Thoracic aorta (tissue), 2 donors: Measurements from ENCODE around the gene GPC6. TPM values are rescaled to one million over a fixed set of nuclear protein-coding genes. Genes with fewer than 3 reads are reported as not detected.

ENCODE experiments used
- ATAC-seq: fragments of 150-250 bp; one replicate; pipeline ENCODE4 v1.8.0; 2017; ENCODE audit warnings: low read depth; ENCODE audit not compliant: insufficient number of reproducible peaks, low FRiP score
- DNase-seq: peaks from one replicate; pipeline ENCODE4 v3.0.0-alpha.2; 2020; ENCODE audit warnings: low spot score
- H3K27ac ChIP-seq, 2 donors: fragments of 200-600 bp; sonication (generic); 1 replicate in 1 of 2; 2 replicates in 1 of 2; pipeline ENCODE4 v1.5.1; 2016; ENCODE audit warnings: mild to moderate bottlenecking in 2 of 2, moderate library complexity in 2 of 2
- H3K27me3 ChIP-seq: fragments of 200-600 bp; sonication (generic); replicated peaks from 2 replicates; pipeline ENCODE4 v1.6.0; 2016; ENCODE audit warnings: mild to moderate bottlenecking; ENCODE audit not compliant: insufficient read depth
- H3K36me3 ChIP-seq: fragments of 200-600 bp; sonication (generic); one replicate; pipeline ENCODE4 v1.5.1; 2016
- H3K4me1 ChIP-seq, 2 donors: fragments of 200-600 bp; sonication (generic); 1 replicate in 1 of 2; 2 replicates in 1 of 2; pipeline versions ENCODE4 v1.5.1 to v1.6.0; 2016; ENCODE audit warnings: low read depth in 2 of 2, mild to moderate bottlenecking in 1 of 2; ENCODE audit not compliant: control insufficient read depth in 1 of 2
- H3K4me3 ChIP-seq: fragments of 200-600 bp; sonication (generic); 2 replicates; pipeline ENCODE4 v1.5.1; 2016; ENCODE audit warnings: mild to moderate bottlenecking
- H3K9me3 ChIP-seq: fragments of 200-600 bp; sonication (generic); 2 replicates; pipeline ENCODE4 v1.5.1; 2016
- total RNA-seq, 2 donors: library from RNA; depleted of rRNA; stranded (reverse); fragments of >200 nt; gene quantifications; one replicate each; pipeline versions ENCODE4 v1.1.0 to v1.2.3, GENCODE V29; 2016
- TF ChIP-seq, protein P1 (sequence below): fragments of 200-600 bp; sonication (generic); IDR thresholded peaks from one replicate; pipeline ENCODE4 v1.5.1; 2019; ENCODE audit warnings: antibody characterized with exemption

Gene GPC6
- total RNA-seq, 2 donors from 2014 or later: 34.9 to 56.4 TPM

- DNase-seq (no peak), ATAC-seq (no peak)
- H3K9me3 ChIP-seq: no peaks in the 10 kb centered on the region
- H3K27ac ChIP-seq: no peak overlapping the region
- H3K4me3 ChIP-seq: no peak overlapping the region
- H3K36me3 ChIP-seq: no peaks in the 10 kb centered on the region
- no peaks in the 10 kb centered on the region for H3K27me3 ChIP-seq
- TF ChIP-seq, protein P1, sequence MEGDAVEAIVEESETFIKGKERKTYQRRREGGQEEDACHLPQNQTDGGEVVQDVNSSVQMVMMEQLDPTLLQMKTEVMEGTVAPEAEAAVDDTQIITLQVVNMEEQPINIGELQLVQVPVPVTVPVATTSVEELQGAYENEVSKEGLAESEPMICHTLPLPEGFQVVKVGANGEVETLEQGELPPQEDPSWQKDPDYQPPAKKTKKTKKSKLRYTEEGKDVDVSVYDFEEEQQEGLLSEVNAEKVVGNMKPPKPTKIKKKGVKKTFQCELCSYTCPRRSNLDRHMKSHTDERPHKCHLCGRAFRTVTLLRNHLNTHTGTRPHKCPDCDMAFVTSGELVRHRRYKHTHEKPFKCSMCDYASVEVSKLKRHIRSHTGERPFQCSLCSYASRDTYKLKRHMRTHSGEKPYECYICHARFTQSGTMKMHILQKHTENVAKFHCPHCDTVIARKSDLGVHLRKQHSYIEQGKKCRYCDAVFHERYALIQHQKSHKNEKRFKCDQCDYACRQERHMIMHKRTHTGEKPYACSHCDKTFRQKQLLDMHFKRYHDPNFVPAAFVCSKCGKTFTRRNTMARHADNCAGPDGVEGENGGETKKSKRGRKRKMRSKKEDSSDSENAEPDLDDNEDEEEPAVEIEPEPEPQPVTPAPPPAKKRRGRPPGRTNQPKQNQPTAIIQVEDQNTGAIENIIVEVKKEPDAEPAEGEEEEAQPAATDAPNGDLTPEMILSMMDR: no peak
- H3K4me1 ChIP-seq: no peaks in the 10 kb centered on the region
These were observed 235.5 kb downstream of the GPC6 start for GRCh38 chr13:93462151-93462550.

- Histone ChIP-seq H3K36me3 (no peaks in the 10 kb centered on the region), H3K27me3 (no peaks in the 10 kb centered on the region), H3K27ac (no peak overlapping the region), H3K9me3 (no peaks in the 10 kb centered on the region), H3K4me3 (no peak overlapping the region), H3K4me1 (no peaks in the 10 kb centered on the region)
- DNase-seq: no peak
- ATAC-seq: no peak
- TF ChIP-seq, protein P1: no peak
These were observed 240.0 kb downstream of the GPC6 start for GRCh38 chr13:93466502-93467036.

- Histone ChIP-seq H3K4me3 (no peak overlapping the region), H3K36me3 (no peaks in the 10 kb centered on the region), H3K4me1 (no peaks in the 10 kb centered on the region), H3K9me3 (no peaks in the 10 kb centered on the region), H3K27ac (no peak overlapping the region), H3K27me3 (no peaks in the 10 kb centered on the region)
- ATAC-seq (no peak), DNase-seq (no peak)
- TF ChIP-seq, protein P1: no peak
These were observed 240.6 kb downstream of the GPC6 start for GRCh38 chr13:93467175-93467574.

DNA sequence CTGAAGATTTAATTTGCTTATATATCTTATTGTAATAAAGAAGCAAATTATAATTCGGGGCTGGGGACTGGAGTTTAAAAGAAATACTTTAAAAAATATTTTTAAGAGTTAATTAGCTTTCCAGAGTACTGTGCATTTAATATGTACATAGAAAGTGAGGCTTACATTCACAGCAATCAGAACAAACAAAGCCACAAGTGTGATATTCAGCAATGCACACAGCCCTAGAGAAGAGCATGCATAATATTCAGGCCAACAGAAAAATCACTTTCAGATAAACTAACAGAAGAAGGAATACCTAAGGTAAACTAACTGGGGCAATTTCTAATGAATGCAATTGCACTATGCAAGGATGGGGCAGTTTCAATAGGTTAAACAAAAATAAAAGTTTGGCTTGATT is 241.8 kb downstream of the GPC6 start:
- H3K9me3 ChIP-seq: no peaks in the 10 kb centered on the region
- no peak for DNase-seq
- no peak overlapping the region for H3K4me3 ChIP-seq
- H3K27me3 ChIP-seq: no peaks in the 10 kb centered on the region
- H3K36me3 ChIP-seq: no peaks in the 10 kb centered on the region
- H3K27ac ChIP-seq: no peak overlapping the region
- no peak for ATAC-seq
- TF ChIP-seq, protein P1: no peak
- no peaks in the 10 kb centered on the region for H3K4me1 ChIP-seq

DNA sequence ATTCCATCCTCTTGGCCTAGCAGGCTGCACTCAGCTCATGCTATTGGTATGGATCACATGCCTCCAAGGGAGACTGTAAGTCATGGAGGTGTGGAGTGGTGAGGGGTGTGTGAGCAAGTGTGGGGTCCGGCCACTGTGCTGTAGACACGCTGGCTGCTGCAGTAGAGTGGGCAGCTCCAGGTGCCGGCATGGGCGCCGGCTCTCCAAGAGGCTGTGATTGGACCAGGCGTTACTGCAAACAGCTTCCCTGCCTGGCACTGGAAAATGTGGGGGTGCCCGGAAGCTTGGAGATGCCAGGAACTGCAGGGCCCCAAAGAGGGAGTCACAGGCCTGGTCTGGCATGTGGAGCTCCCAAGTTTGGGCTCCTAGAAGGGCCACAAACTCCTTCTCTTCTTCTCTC is 245.7 kb downstream of the GPC6 start:
- no peak for DNase-seq
- ATAC-seq: no peak

More for the DNA sequence above, 245.7 kb downstream of the GPC6 start:
- H3K36me3 ChIP-seq: no peaks in the 10 kb centered on the region
- H3K4me3 ChIP-seq: no peak overlapping the region
- H3K27me3 ChIP-seq: no peaks in the 10 kb centered on the region
- TF ChIP-seq, protein P1: no peak
- no peaks in the 10 kb centered on the region for H3K9me3 ChIP-seq
- peaks cover 20 to 21% of the 10 kb centered on the region in 2 donors for H3K4me1 ChIP-seq
- H3K27ac ChIP-seq: no peak overlapping the region
